Activated CD8-positive, alpha-beta memory T cell treated with anti-CD3 and anti-CD28 coated beads, Interleukin-2, amount 50 U/mL, for 24 hours (primary cell): Measurements from ENCODE around the gene ARHGAP32.

Experiments
- DNase-seq: peaks from one replicate; pipeline ENCODE4 v3.0.0-alpha.2; 2020; ENCODE audit errors: extremely low read depth

ARHGAP32 gene

GRCh38 chr11:128956401-128957201 is 235.5 kb downstream of the ARHGAP32 start:
- DNase-seq: no peak

GRCh38 chr11:128955636-128956035 is 236.5 kb downstream of the ARHGAP32 start:
- DNase-seq: no peak

GRCh38 chr11:128953151-128953550 is 239.0 kb downstream of the ARHGAP32 start:
- DNase-seq: no peak

- DNase-seq: no peak
Measured at GRCh38 chr11:128949791-128950454, 242.2 kb downstream of the ARHGAP32 start.

- DNase-seq: no peak
Measured at GRCh38 chr11:128948583-128948982, 243.5 kb downstream of the ARHGAP32 start.

GRCh38 chr11:128947773-128948172 is 244.4 kb downstream of the ARHGAP32 start:
- no peak for DNase-seq

- DNase-seq: no peak
Measured at GRCh38 chr11:128946648-128947047, 245.5 kb downstream of the ARHGAP32 start.

GRCh38 chr11:128943428-128943976 is 248.6 kb downstream of the ARHGAP32 start:
- DNase-seq: no peak

GRCh38 chr11:128942817-128943427 is 249.2 kb downstream of the ARHGAP32 start, which contains the start of gene TP53AIP1:
TSS of gene TP53AIP1 (minus strand) at chr11:128942871. CDS start at chr11:128937818, 5,053 bp downstream.
- DNase-seq: no peak

GRCh38 chr11:128942272-128942612 is 249.9 kb downstream of the ARHGAP32 start:
- DNase-seq: no peak

GRCh38 chr11:128941573-128942271 is 250.4 kb downstream of the ARHGAP32 start:
- DNase-seq: no peak

- no peak for DNase-seq
Measured at GRCh38 chr11:128941110-128941509, 251.0 kb downstream of the ARHGAP32 start.

- no peak for DNase-seq
Measured at GRCh38 chr11:128940603-128941002, 251.5 kb downstream of the ARHGAP32 start.

- DNase-seq: no peak
Measured at GRCh38 chr11:128940156-128940555, 252.0 kb downstream of the ARHGAP32 start.

GRCh38 chr11:128939591-128939990 is 252.5 kb downstream of the ARHGAP32 start:
- DNase-seq: no peak

GRCh38 chr11:128938156-128938885 is 253.8 kb downstream of the ARHGAP32 start:
- no peak for DNase-seq

GRCh38 chr11:128937480-128937879 is 254.6 kb downstream of the ARHGAP32 start:
- DNase-seq: no peak

- no peak for DNase-seq
Measured at GRCh38 chr11:128936606-128937251, 255.4 kb downstream of the ARHGAP32 start.

GRCh38 chr11:128934926-128935325 is 257.2 kb downstream of the ARHGAP32 start:
- DNase-seq: no peak

- DNase-seq: no peak
Measured at GRCh38 chr11:128934351-128934750, 257.8 kb downstream of the ARHGAP32 start.
